ENCODE data around the gene PSMA3. TPM values are rescaled to one million over a fixed set of nuclear protein-coding genes. Genes with fewer than 3 reads are reported as not detected.

The PSMA3 gene
- total RNA-seq, 1 donor from 2014 or later = 232 TPM

- Histone ChIP-seq H3K9me3 (ENCODE audit: insufficient read depth, low read depth, low read length) (no peaks in the 10 kb centered on the region), H3K79me2 (ENCODE audit: insufficient read depth, low read length) (peaks cover 93% of the 10 kb centered on the region), H3K4me1 (ENCODE audit: insufficient read depth, low read length) (peaks cover 17% of the 10 kb centered on the region), H4K20me1 (ENCODE audit: insufficient read depth, low read length) (peaks cover 25% of the 10 kb centered on the region), H3K9ac (ENCODE audit: low read length) (peak overlapping the region; percentile 49), H3K4me3 (ENCODE audit: insufficient read depth, low read depth, low read length) (no peak overlapping the region), H3K4me2 (ENCODE audit: low read length) (peak overlapping the region; percentile 70), H3K27ac (ENCODE audit: low read depth, low read length) (peak overlapping the region; percentile 75), H2AFZ (ENCODE audit: low read depth, low read length) (no peak overlapping the region), H3K27me3 (ENCODE audit: insufficient read depth, low read length) (no peaks in the 10 kb centered on the region), H3K36me3 (ENCODE audit: insufficient read depth, low read length) (peaks cover 18% of the 10 kb centered on the region)
- Mint-ChIP-seq H3K36me3 (ENCODE audit: low read depth, unreplicated experiment) (peaks cover 11% of the 10 kb centered on the region), H3K9me3 (ENCODE audit: unreplicated experiment) (no peaks in the 10 kb centered on the region), H3K27me3 (ENCODE audit: low read depth, unreplicated experiment) (no peaks in the 10 kb centered on the region), H3K4me1 (ENCODE audit: low read depth, unreplicated experiment) (peaks cover 24% of the 10 kb centered on the region), H3K27ac (ENCODE audit: unreplicated experiment) (peak overlapping the region; percentile 93), H3K4me3 (ENCODE audit: unreplicated experiment) (peak overlapping the region; percentile 56)
- FAIRE-seq = peak; percentile 84
- peak; percentile 92 for DNase-seq (ENCODE audit: low read depth)
- TF ChIP-seq CTCF (IDR thresholded peaks at IDR 0.05; ENCODE audit: insufficient read depth, low read depth, low read length) (no peak), EZH2 (IDR thresholded peaks at IDR 0.05; ENCODE audit: insufficient read depth, low read length) (no peak)
Measured at GRCh38 chr14:58280954-58281787, 36.5 kb downstream of the PSMA3 start.

- H3K9ac ChIP-seq (ENCODE audit: low read length) = peak overlapping the region; percentile 49
- peak overlapping the region; percentile 70 for H3K4me2 ChIP-seq (ENCODE audit: low read length)
- H3K9me3 ChIP-seq (ENCODE audit: insufficient read depth, low read depth, low read length) = no peaks in the 10 kb centered on the region
- TF ChIP-seq EZH2 (IDR thresholded peaks at IDR 0.05; ENCODE audit: insufficient read depth, low read length) = no peak
- TF ChIP-seq CTCF (IDR thresholded peaks at IDR 0.05; ENCODE audit: insufficient read depth, low read depth, low read length) = no peak
- peaks cover 17% of the 10 kb centered on the region for H3K4me1 ChIP-seq (ENCODE audit: insufficient read depth, low read length)
- Mint-ChIP-seq H3K9me3 (ENCODE audit: unreplicated experiment) (no peaks in the 10 kb centered on the region), H3K4me3 (ENCODE audit: unreplicated experiment) (no peak overlapping the region), H3K4me1 (ENCODE audit: low read depth, unreplicated experiment) (peaks cover 22% of the 10 kb centered on the region), H3K36me3 (ENCODE audit: low read depth, unreplicated experiment) (peaks cover 11% of the 10 kb centered on the region), H3K27ac (ENCODE audit: unreplicated experiment) (peak overlapping the region; percentile 93), H3K27me3 (ENCODE audit: low read depth, unreplicated experiment) (no peaks in the 10 kb centered on the region)
- no peak overlapping the region for H3K4me3 ChIP-seq (ENCODE audit: insufficient read depth, low read depth, low read length)
- FAIRE-seq (no peak), DNase-seq (ENCODE audit: low read depth) (no peak)
- peaks cover 19% of the 10 kb centered on the region for H4K20me1 ChIP-seq (ENCODE audit: insufficient read depth, low read length)
- H3K27ac ChIP-seq (ENCODE audit: low read depth, low read length) = peak overlapping the region; percentile 75
- H3K27me3 ChIP-seq (ENCODE audit: insufficient read depth, low read length) = no peaks in the 10 kb centered on the region
- peaks cover 90% of the 10 kb centered on the region for H3K79me2 ChIP-seq (ENCODE audit: insufficient read depth, low read length)
- peaks cover 18% of the 10 kb centered on the region for H3K36me3 ChIP-seq (ENCODE audit: insufficient read depth, low read length)
- no peak overlapping the region for H2AFZ ChIP-seq (ENCODE audit: low read depth, low read length)
Measured at GRCh38 chr14:58281969-58282368, 37.3 kb downstream of the PSMA3 start.

All from astrocyte (in vitro differentiated cells and primary cell).